ENCODE measurements around the gene FGF9.

FGF9 gene

GRCh38 chr13:21674490-21675009 is 3.7 kb downstream of the FGF9 start:
- peak; percentile 41 to 45 for DNase-seq

GRCh38 chr13:21675095-21675991 is 4.5 kb downstream of the FGF9 start:
- peak; percentile 77 to 86 for DNase-seq

- DNase-seq, result peak; percentile 35 to 44
Measured at GRCh38 chr13:21676611-21677021, 5.7 kb downstream of the FGF9 start.

- DNase-seq, result no peak
Measured at GRCh38 chr13:21677075-21677623, 6.3 kb downstream of the FGF9 start.

GRCh38 chr13:21683034-21683733 is 12.3 kb downstream of the FGF9 start:
- no peak for DNase-seq

- no peak for DNase-seq
Measured at GRCh38 chr13:21684576-21684975, 13.7 kb downstream of the FGF9 start.

GRCh38 chr13:21685485-21686064 is 14.7 kb downstream of the FGF9 start:
- no peak for DNase-seq

- DNase-seq, result no peak
Measured at GRCh38 chr13:21686751-21687391, 16.0 kb downstream of the FGF9 start.

GRCh38 chr13:21688056-21688455 is 17.2 kb downstream of the FGF9 start:
- peak in 1 of 2 experiments; percentile 42 for DNase-seq

GRCh38 chr13:21689097-21689496 is 18.2 kb downstream of the FGF9 start:
- DNase-seq, result no peak

- DNase-seq, result no peak
Measured at GRCh38 chr13:21690955-21691354, 20.1 kb downstream of the FGF9 start.

GRCh38 chr13:21691500-21691899 is 20.6 kb downstream of the FGF9 start:
- DNase-seq, result no peak

- no peak for DNase-seq
Measured at GRCh38 chr13:21691928-21692327, 21.1 kb downstream of the FGF9 start.

GRCh38 chr13:21694831-21695230 is 24.0 kb downstream of the FGF9 start:
- peak in 1 of 2 experiments; percentile 5 for DNase-seq

GRCh38 chr13:21695546-21695945 is 24.7 kb downstream of the FGF9 start:
- no peak for DNase-seq

GRCh38 chr13:21696865-21697448 is 26.1 kb downstream of the FGF9 start:
- peak in 1 of 2 experiments; percentile 12 for DNase-seq

GRCh38 chr13:21698817-21699679 is 28.2 kb downstream of the FGF9 start:
- DNase-seq, result no peak

GRCh38 chr13:21701460-21701859 is 30.6 kb downstream of the FGF9 start:
- no peak for DNase-seq

GRCh38 chr13:21703846-21704245 is 33.0 kb downstream of the FGF9 start:
- DNase-seq, result peak in 1 of 2 experiments; percentile 9

GRCh38 chr13:21707586-21707985 is 36.7 kb downstream of the FGF9 start:
- DNase-seq, result no peak

- DNase-seq, result no peak
Measured at GRCh38 chr13:21709697-21710096, 38.8 kb downstream of the FGF9 start.

All from NCI-H2081 (cell line).